A673 (cell line): ENCODE data around the gene AP2B1.

Experiments
- EZH2 ChIP-seq: fragments of 200-600 bp; sonication (generic); IDR thresholded peaks from 2 replicates; pipeline ENCODE4 v1.6.1; 2017; ENCODE audit warnings: borderline replicate concordance, low read depth, mild to moderate bottlenecking, mixed read lengths, antibody characterized with exemption, low read length; ENCODE audit not compliant: poor library complexity, severe bottlenecking
- TF ChIP-seq, protein P1 (sequence below): fragments of 300-800, 200-600 bp; sonication (generic); conservative IDR thresholded peaks from 2 replicates; pipeline ENCODE4 v1.5.1; 2017; ENCODE audit warnings: low read depth, mild to moderate bottlenecking, antibody characterized with exemption, low read length, moderate library complexity, mixed read lengths

DNA sequence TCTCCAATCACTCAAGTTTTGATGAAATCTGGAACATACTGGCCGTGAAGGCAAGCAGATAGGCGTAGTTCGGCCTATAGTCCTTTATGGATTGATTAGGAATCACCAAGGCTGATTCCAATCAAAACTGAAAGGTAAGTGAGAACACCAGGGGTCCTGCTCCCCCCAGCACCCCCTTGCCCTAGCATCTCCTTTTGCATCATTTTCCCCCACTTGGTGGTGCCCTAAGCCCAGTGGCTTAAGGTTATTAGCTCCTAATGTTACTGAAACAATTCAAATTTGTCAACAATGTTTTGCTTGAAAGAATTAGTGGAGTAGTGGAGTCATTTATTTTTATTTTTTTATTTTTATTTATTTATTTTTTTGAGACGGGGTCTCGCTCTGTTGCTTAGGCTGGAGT, 31.4 kb upstream of the AP2B1 start:
- TF ChIP-seq, protein P1, sequence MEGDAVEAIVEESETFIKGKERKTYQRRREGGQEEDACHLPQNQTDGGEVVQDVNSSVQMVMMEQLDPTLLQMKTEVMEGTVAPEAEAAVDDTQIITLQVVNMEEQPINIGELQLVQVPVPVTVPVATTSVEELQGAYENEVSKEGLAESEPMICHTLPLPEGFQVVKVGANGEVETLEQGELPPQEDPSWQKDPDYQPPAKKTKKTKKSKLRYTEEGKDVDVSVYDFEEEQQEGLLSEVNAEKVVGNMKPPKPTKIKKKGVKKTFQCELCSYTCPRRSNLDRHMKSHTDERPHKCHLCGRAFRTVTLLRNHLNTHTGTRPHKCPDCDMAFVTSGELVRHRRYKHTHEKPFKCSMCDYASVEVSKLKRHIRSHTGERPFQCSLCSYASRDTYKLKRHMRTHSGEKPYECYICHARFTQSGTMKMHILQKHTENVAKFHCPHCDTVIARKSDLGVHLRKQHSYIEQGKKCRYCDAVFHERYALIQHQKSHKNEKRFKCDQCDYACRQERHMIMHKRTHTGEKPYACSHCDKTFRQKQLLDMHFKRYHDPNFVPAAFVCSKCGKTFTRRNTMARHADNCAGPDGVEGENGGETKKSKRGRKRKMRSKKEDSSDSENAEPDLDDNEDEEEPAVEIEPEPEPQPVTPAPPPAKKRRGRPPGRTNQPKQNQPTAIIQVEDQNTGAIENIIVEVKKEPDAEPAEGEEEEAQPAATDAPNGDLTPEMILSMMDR = peak; percentile 17; the same call in 1 of the 2 replicates
- TF ChIP-seq EZH2 = no peak
